ENCODE data around the gene LPAR3. TPM values are rescaled to one million over a fixed set of nuclear protein-coding genes. Genes with fewer than 3 reads are reported as not detected.

The LPAR3 gene
- total RNA-seq, 4 donors from 2014 or later, result 0.40 to 1.4 (median 0.78) TPM; not detected in 1

- intact Hi-C loops (cut with DNase I), result no loop called here
- no peak for TF ChIP-seq POLR2A (IDR thresholded peaks at IDR 0.05)
- TF ChIP-seq CTCF (IDR thresholded peaks at IDR 0.05), result no peak
These were observed 62.9 kb downstream of the LPAR3 start for GRCh38 chr1:84830136-84830535.

GRCh38 chr1:84827976-84828375 lies 65.0 kb downstream of the LPAR3 start:
- TF ChIP-seq CTCF (IDR thresholded peaks at IDR 0.05), result no peak
- Histone ChIP-seq H3K4me3 (replicated peaks in 1 of 3) (no peak overlapping the region), H3K27ac (no peak overlapping the region), H3K9me3 (no peaks in the 10 kb centered on the region), H3K27me3 (no peaks in the 10 kb centered on the region), H3K36me3 (no peaks in the 10 kb centered on the region), H3K4me1 (no peaks in the 10 kb centered on the region)
- DNase-seq, result no peak
- WGBS, 2 donors, result 71 to 79% methylated on average over 3 of the region's 3 CpGs
- intact Hi-C loops (cut with DNase I), result no loop called here

More at GRCh38 chr1:84830136-84830535, 62.9 kb downstream of the LPAR3 start:
- Histone ChIP-seq H3K27me3 (no peaks in the 10 kb centered on the region), H3K4me1 (no peaks in the 10 kb centered on the region), H3K27ac (no peak overlapping the region), H3K9me3 (no peaks in the 10 kb centered on the region), H3K36me3 (no peaks in the 10 kb centered on the region), H3K4me3 (replicated peaks in 1 of 3) (no peak overlapping the region)
- no peak for DNase-seq
- WGBS, 2 donors, result 87 to 90% methylated on average over 5 of the region's 5 CpGs

- Histone ChIP-seq H3K9me3 (no peaks in the 10 kb centered on the region), H3K4me1 (no peaks in the 10 kb centered on the region), H3K4me3 (replicated peaks in 1 of 3) (no peak overlapping the region), H3K27ac (no peak overlapping the region), H3K27me3 (no peaks in the 10 kb centered on the region), H3K36me3 (no peaks in the 10 kb centered on the region)
- no peak for TF ChIP-seq POLR2A (IDR thresholded peaks at IDR 0.05)
- no peak for TF ChIP-seq CTCF (IDR thresholded peaks at IDR 0.05)
- WGBS, 2 donors, result 73 to 86% methylated on average over 3 of the region's 3 CpGs
- intact Hi-C loops (cut with DNase I), result no loop called here
- DNase-seq, result no peak
These were observed 65.5 kb downstream of the LPAR3 start for GRCh38 chr1:84827555-84827954.

GRCh38 chr1:84825161-84825560 lies 67.8 kb downstream of the LPAR3 start:
- H3K9me3 ChIP-seq, result no peaks in the 10 kb centered on the region
- no peaks in the 10 kb centered on the region for H3K36me3 ChIP-seq
- H3K4me3 ChIP-seq (replicated peaks in 1 of 3), result no peak overlapping the region
- DNase-seq, result no peak
- intact Hi-C loops (cut with DNase I), result no loop called here
- no peaks in the 10 kb centered on the region for H3K4me1 ChIP-seq
- no peaks in the 10 kb centered on the region for H3K27me3 ChIP-seq
- 69 to 73% methylated on average over 3 of the region's 3 CpGs for WGBS, 2 donors
- no peak overlapping the region for H3K27ac ChIP-seq
- TF ChIP-seq POLR2A (IDR thresholded peaks at IDR 0.05) (no peak), CTCF (IDR thresholded peaks at IDR 0.05) (no peak)

GRCh38 chr1:84823991-84824390 lies 69.0 kb downstream of the LPAR3 start:
- Histone ChIP-seq H3K4me1 (no peaks in the 10 kb centered on the region), H3K4me3 (replicated peaks in 1 of 3) (no peak overlapping the region), H3K9me3 (no peaks in the 10 kb centered on the region), H3K27ac (no peak overlapping the region), H3K27me3 (no peaks in the 10 kb centered on the region), H3K36me3 (no peaks in the 10 kb centered on the region)
- intact Hi-C loops (cut with DNase I), result no loop called here
- DNase-seq, result no peak
- TF ChIP-seq POLR2A (IDR thresholded peaks at IDR 0.05), result no peak
- no peak for TF ChIP-seq CTCF (IDR thresholded peaks at IDR 0.05)
- WGBS, 2 donors, result 94 to 100% methylated on average over 1 of the region's 1 CpG
